Measurements from ENCODE around the gene MN1. TPM values are rescaled to one million over a fixed set of nuclear protein-coding genes. Genes with fewer than 3 reads are reported as not detected.

MN1 gene
- total and polyA plus RNA-seq, 2 of the 8 experiments (the other 6 are each of a cell fraction or from before 2014, with no cell fraction given) = 3.1 to 4.9 TPM

DNA sequence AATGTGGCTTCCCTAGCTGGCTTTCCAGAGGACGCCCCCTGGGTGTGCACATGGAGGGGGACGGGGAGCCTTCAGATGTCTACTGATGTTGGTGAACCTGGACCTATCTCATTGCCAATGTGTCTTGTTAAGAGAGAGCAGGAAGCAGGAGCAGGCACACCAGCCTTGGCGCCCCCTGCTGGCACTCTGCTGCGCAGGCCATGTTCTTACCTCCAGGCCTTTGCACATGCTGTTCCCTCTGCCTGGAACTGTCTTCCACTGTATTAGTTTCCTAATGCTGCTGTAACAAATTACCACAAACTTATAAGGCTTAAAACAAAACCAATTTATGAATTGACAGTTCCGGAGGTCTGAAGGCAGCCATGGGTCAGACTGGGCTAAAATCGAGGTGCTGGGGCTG is 23.6 kb upstream of the MN1 start (continued):
- TF ChIP-seq, protein P1, sequence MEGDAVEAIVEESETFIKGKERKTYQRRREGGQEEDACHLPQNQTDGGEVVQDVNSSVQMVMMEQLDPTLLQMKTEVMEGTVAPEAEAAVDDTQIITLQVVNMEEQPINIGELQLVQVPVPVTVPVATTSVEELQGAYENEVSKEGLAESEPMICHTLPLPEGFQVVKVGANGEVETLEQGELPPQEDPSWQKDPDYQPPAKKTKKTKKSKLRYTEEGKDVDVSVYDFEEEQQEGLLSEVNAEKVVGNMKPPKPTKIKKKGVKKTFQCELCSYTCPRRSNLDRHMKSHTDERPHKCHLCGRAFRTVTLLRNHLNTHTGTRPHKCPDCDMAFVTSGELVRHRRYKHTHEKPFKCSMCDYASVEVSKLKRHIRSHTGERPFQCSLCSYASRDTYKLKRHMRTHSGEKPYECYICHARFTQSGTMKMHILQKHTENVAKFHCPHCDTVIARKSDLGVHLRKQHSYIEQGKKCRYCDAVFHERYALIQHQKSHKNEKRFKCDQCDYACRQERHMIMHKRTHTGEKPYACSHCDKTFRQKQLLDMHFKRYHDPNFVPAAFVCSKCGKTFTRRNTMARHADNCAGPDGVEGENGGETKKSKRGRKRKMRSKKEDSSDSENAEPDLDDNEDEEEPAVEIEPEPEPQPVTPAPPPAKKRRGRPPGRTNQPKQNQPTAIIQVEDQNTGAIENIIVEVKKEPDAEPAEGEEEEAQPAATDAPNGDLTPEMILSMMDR (IDR thresholded peaks at IDR 0.05; ENCODE audit: control extremely low read depth in 1 of 3, insufficient read depth in 1 of 3, low read depth in 1 of 3, low read length in 3 of 3) = peak; percentile 52 to 91 (median 81)
- peak; percentile 60 to 64 for TF ChIP-seq RAD21 (IDR thresholded peaks at IDR 0.05 in 1 of 2, conservative IDR thresholded peaks at IDR 0.05 in 1 of 2; ENCODE audit: low read depth in 2 of 2, low read length in 2 of 2)
